Vagina (tissue), 2 donors: ENCODE data around the gene SMIM35.

Experiments used
- CTCF ChIP-seq, 3 experiments: fragments of 450-650 bp in 2 of 3; fragments of 200-600 bp in 1 of 3; sonication (generic) in 1 of 3; IDR thresholded peaks; one replicate each; pipeline ENCODE4 v1.5.1; 2017 to 2019; ENCODE audit warnings: antibody characterized with exemption in 3 of 3, mild to moderate bottlenecking in 2 of 3, moderate library complexity in 2 of 3
- POLR2A ChIP-seq, 2 donors: fragments of 450-650 bp; IDR thresholded peaks; one replicate each; pipeline ENCODE4 v1.6.1; 2017; ENCODE audit warnings: antibody characterized with exemption in 2 of 2, mild to moderate bottlenecking in 2 of 2, moderate library complexity in 2 of 2
- POLR2AphosphoS5 ChIP-seq, 2 donors: sonication (generic); formaldehyde crosslinking; IDR thresholded peaks; one replicate each; pipeline ENCODE4 v1.9.0; 2017; ENCODE audit warnings: antibody characterized with exemption in 2 of 2, mild to moderate bottlenecking in 2 of 2, low read depth in 1 of 2; ENCODE audit not compliant: insufficient read depth in 1 of 2

DNA sequence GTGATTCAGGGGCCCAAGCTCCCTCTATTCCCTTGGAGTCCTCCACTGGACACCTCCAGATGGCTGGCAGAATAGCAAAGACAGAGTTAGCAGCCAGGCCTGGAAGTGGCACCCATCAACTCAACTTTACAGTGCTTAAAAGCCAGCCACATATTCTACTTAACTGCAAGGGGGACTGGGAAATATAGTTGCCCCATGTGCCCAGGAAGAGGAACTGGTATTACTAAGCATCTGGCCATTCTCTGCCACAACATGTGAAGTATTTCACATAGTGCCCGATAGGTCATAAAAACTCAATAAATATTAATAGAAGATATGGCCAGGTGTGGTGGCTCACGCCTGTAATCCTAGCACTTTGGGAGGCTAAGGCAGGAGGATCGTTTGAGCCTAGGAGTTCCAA, 106.0 kb downstream of the SMIM35 start:
- TF ChIP-seq CTCF (IDR thresholded peaks at IDR 0.05) (no peak), POLR2A (IDR thresholded peaks at IDR 0.05) (no peak), POLR2AphosphoS5 (IDR thresholded peaks at IDR 0.05; ENCODE audit: insufficient read depth in 1 of 2, low read depth in 1 of 2) (no peak)
